ENCODE data around the gene KBTBD2. TPM values are rescaled to one million over a fixed set of nuclear protein-coding genes. Genes with fewer than 3 reads are reported as not detected.
A peak's percentile ranks its signal among the peaks of the same experiment; 100 is the strongest.

Gene KBTBD2
- polyA plus RNA-seq, 1 donor from 2014 or later, result 70.1 TPM

GRCh38 chr7:32888505-32888904 is 3.1 kb downstream of the KBTBD2 start:
- H3K27ac ChIP-seq (ENCODE audit: low read length), result no peak overlapping the region
- peak overlapping the region; percentile 15 for H3K4me3 ChIP-seq (ENCODE audit: low read length)
- H4K20me1 ChIP-seq (ENCODE audit: insufficient read depth), result no peaks in the 10 kb centered on the region
- no peaks in the 10 kb centered on the region for H3K36me3 ChIP-seq (ENCODE audit: insufficient read depth, low read length)
- H3K9me2 ChIP-seq (ENCODE audit: insufficient read depth, low read length), result no peaks in the 10 kb centered on the region
- H3K9me3 ChIP-seq (ENCODE audit: low read length), result no peaks in the 10 kb centered on the region
- H3K27me3 ChIP-seq (ENCODE audit: insufficient read depth, low read depth, low read length), result no peaks in the 10 kb centered on the region
- H3K9ac ChIP-seq (ENCODE audit: low read length), result no peak overlapping the region
- H3F3A ChIP-seq (ENCODE audit: insufficient read depth, low read length, poor library complexity, severe bottlenecking), result peaks cover 7% of the 10 kb centered on the region
- no peak overlapping the region for H2AFZ ChIP-seq (ENCODE audit: low read depth, low read length)
- TF ChIP-seq REST (IDR thresholded peaks at IDR 0.05; ENCODE audit: borderline replicate concordance), result no peak
- peaks cover 70% of the 10 kb centered on the region for H3K79me2 ChIP-seq (replicated peaks; ENCODE audit: insufficient read depth, low read length)
- H3K4me2 ChIP-seq (ENCODE audit: low read length), result no peak overlapping the region

GRCh38 chr7:32887395-32887794 is 4.2 kb downstream of the KBTBD2 start:
- TF ChIP-seq REST (IDR thresholded peaks at IDR 0.05; ENCODE audit: borderline replicate concordance) (no peak), TAF1 (IDR thresholded peaks at IDR 0.05; ENCODE audit: low read depth) (no peak), POLR2AphosphoS5 (IDR thresholded peaks at IDR 0.05) (no peak)
- H2AFZ ChIP-seq (ENCODE audit: low read depth, low read length), result no peak overlapping the region
- H3K9me3 ChIP-seq (ENCODE audit: low read length), result no peaks in the 10 kb centered on the region
- no peaks in the 10 kb centered on the region for H3F3A ChIP-seq (ENCODE audit: insufficient read depth, low read length, poor library complexity, severe bottlenecking)
- H3K9me2 ChIP-seq (ENCODE audit: insufficient read depth, low read length), result no peaks in the 10 kb centered on the region
- H3K4me3 ChIP-seq (ENCODE audit: low read length), result no peak overlapping the region
- no peak overlapping the region for H3K9ac ChIP-seq (ENCODE audit: low read length)
- H3K79me2 ChIP-seq (replicated peaks; ENCODE audit: insufficient read depth, low read length), result peaks cover 81% of the 10 kb centered on the region
- no peak overlapping the region for H3K4me2 ChIP-seq (ENCODE audit: low read length)
- no peaks in the 10 kb centered on the region for H3K27me3 ChIP-seq (ENCODE audit: insufficient read depth, low read depth, low read length)
- no peaks in the 10 kb centered on the region for H4K20me1 ChIP-seq (ENCODE audit: insufficient read depth)
- no peak overlapping the region for H3K27ac ChIP-seq (ENCODE audit: low read length)
- no peaks in the 10 kb centered on the region for H3K36me3 ChIP-seq (ENCODE audit: insufficient read depth, low read length)

GRCh38 chr7:32881074-32881982 is 10.2 kb downstream of the KBTBD2 start:
- Histone ChIP-seq H3K4me3 (ENCODE audit: low read length) (no peak overlapping the region), H3K36me3 (ENCODE audit: insufficient read depth, low read length) (no peaks in the 10 kb centered on the region), H3K9me3 (ENCODE audit: low read length) (no peaks in the 10 kb centered on the region), H3K27me3 (ENCODE audit: insufficient read depth, low read depth, low read length) (no peaks in the 10 kb centered on the region), H4K20me1 (ENCODE audit: insufficient read depth) (peaks cover 5% of the 10 kb centered on the region), H3K4me2 (ENCODE audit: low read length) (no peak overlapping the region), H2AFZ (ENCODE audit: low read depth, low read length) (no peak overlapping the region), H3K79me2 (replicated peaks; ENCODE audit: insufficient read depth, low read length) (peaks cover 68% of the 10 kb centered on the region), H3K9me2 (ENCODE audit: insufficient read depth, low read length) (no peaks in the 10 kb centered on the region), H3F3A (ENCODE audit: insufficient read depth, low read length, poor library complexity, severe bottlenecking) (no peaks in the 10 kb centered on the region), H3K27ac (ENCODE audit: low read length) (no peak overlapping the region), H3K9ac (ENCODE audit: low read length) (no peak overlapping the region)
- TF ChIP-seq POLR2AphosphoS5 (IDR thresholded peaks at IDR 0.05) (no peak), EP300 (conservative IDR thresholded peaks at IDR 0.05; ENCODE audit: poor library complexity, severe bottlenecking) (no peak), REST (IDR thresholded peaks at IDR 0.05; ENCODE audit: borderline replicate concordance) (no peak), TAF1 (IDR thresholded peaks at IDR 0.05; ENCODE audit: low read depth) (no peak), SMC3 (conservative IDR thresholded peaks at IDR 0.05; ENCODE audit: poor library complexity) (no peak), MXI1 (conservative IDR thresholded peaks at IDR 0.05; ENCODE audit: poor library complexity, severe bottlenecking) (no peak), RAD21 (conservative IDR thresholded peaks at IDR 0.05) (no peak), EZH2 (IDR thresholded peaks at IDR 0.05; ENCODE audit: borderline replicate concordance, insufficient read depth, low read length, poor library complexity, severe bottlenecking) (no peak)
